CD4-positive, CD25-positive, alpha-beta regulatory T cell (primary cell): Measurements from ENCODE around the gene CCDC68. TPM values are rescaled to one million over a fixed set of nuclear protein-coding genes. Genes with fewer than 3 reads are reported as not detected.
"Not testable (repeated sequence)": the region's sequence is repeated elsewhere in the genome, so short reads cannot be mapped to it uniquely, and the experiment has no call there.

Experiments
- ATAC-seq, 2 donors: fragments of 150-1000 bp; cut with Tn5 transposase; one replicate each; pipeline ENCODE4 v1.10.0; 2021; ENCODE audit warnings: low read depth in 2 of 2, moderate number of reproducible peaks in 2 of 2, moderate library complexity in 1 of 2
- DNase-seq, 3 donors: peaks; one replicate each; pipeline versions ENCODE4 v3.0.0 to v3.0.0-alpha.2; 2012 to 2022; ENCODE audit warnings: mixed read lengths in 1 of 3
- H3K27ac ChIP-seq: one replicate; pipeline ENCODE4 v1.7.0; 2013; ENCODE audit warnings: mild to moderate bottlenecking, low read length; ENCODE audit not compliant: insufficient read depth, poor library complexity, severe bottlenecking
- H3K27me3 ChIP-seq: one replicate; pipeline ENCODE4 v1.7.0; 2013; ENCODE audit warnings: low read length; ENCODE audit not compliant: control insufficient read depth, insufficient read depth
- H3K36me3 ChIP-seq: one replicate; pipeline ENCODE4 v1.7.0; 2013; ENCODE audit warnings: mild to moderate bottlenecking, low read length, moderate library complexity; ENCODE audit not compliant: control insufficient read depth, insufficient read depth
- H3K4me1 ChIP-seq: 2 replicates; pipeline ENCODE4 v1.7.0; 2013; ENCODE audit warnings: mild to moderate bottlenecking, low read length; ENCODE audit not compliant: insufficient read depth, control insufficient read depth, poor library complexity, severe bottlenecking
- H3K4me3 ChIP-seq: one replicate; pipeline ENCODE4 v1.7.0; 2013; ENCODE audit warnings: low read depth, mild to moderate bottlenecking, low read length, moderate library complexity
- H3K9me3 ChIP-seq, 2 experiments: 1 replicate in 1 of 2; 2 replicates in 1 of 2; pipeline ENCODE4 v1.7.0; 2013; ENCODE audit warnings: low read length in 2 of 2, mild to moderate bottlenecking in 1 of 2, moderate library complexity in 1 of 2; ENCODE audit not compliant: control insufficient read depth in 2 of 2
- H3K27ac Mint-ChIP-seq, 3 donors: one replicate each; pipeline ENCODE4 v1.8.0; 2020 to 2022; ENCODE audit warnings: mild to moderate bottlenecking in 3 of 3, mixed read lengths in 3 of 3, moderate library complexity in 2 of 3
- H3K27me3 Mint-ChIP-seq: one replicate; pipeline ENCODE4 v1.8.0; 2022; ENCODE audit warnings: mild to moderate bottlenecking, mixed read lengths
- H3K36me3 Mint-ChIP-seq: one replicate; pipeline ENCODE4 v1.8.0; 2020; ENCODE audit warnings: mixed read lengths
- H3K4me1 Mint-ChIP-seq, 4 donors: one replicate each; pipeline ENCODE4 v1.8.0; 2020 to 2022; ENCODE audit warnings: mixed read lengths in 4 of 4, mild to moderate bottlenecking in 1 of 4
- H3K4me3 Mint-ChIP-seq, 4 donors: one replicate each; pipeline ENCODE4 v1.8.0; 2020 to 2022; ENCODE audit warnings: mild to moderate bottlenecking in 4 of 4, mixed read lengths in 4 of 4, moderate library complexity in 3 of 4
- H3K9me3 Mint-ChIP-seq, 7 donors: one replicate each; pipeline ENCODE4 v1.8.0; 2020 to 2022; ENCODE audit warnings: mixed read lengths in 7 of 7, mild to moderate bottlenecking in 3 of 7, moderate library complexity in 2 of 7
- polyA plus RNA-seq, 4 donors: library from polyadenylated mRNA; unstranded; fragments of 300-500 nt; fragmentation: Illumina TruSeq; gene quantifications; one replicate each; pipeline ENCODE4 v1.2.3, GENCODE V29; 2021
- total RNA-seq: library from RNA; stranded (reverse); gene quantifications from one replicate; pipeline ENCODE4 v1.2.3, GENCODE V29; 2022

CCDC68 gene
- total and polyA plus RNA-seq, 5 donors from 2014 or later, result not detected

DNA sequence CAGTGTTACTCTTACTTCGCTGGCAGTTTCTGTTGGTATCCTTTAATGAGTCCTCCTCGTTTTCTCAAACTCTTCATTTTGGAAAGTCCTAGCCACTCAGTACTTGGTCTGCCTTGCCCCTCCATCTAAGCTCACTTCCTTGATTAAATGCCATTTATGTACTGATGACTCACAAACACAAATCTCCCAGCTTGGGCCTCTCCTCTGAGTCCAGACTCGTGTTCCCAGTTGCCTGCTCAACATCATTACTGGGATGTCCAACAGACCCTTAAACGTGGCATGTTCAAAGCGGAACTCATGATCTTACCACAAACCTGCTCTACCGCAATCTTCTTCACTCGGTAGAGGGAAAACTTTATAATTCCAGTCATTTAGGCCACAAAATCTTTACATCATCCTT, 13.8 kb upstream of the CCDC68 start:
- H3K27me3 ChIP-seq, result no peaks in the 10 kb centered on the region
- Mint-ChIP-seq H3K27me3 (peaks cover 4% of the 10 kb centered on the region), H3K4me3 (peak overlapping the region in 1 of 4 donors; percentile 26), H3K27ac (no peak overlapping the region), H3K36me3 (no peaks in the 10 kb centered on the region), H3K9me3 (no peaks in the 10 kb centered on the region), H3K4me1 (no peaks in the 10 kb centered on the region)
- no peak overlapping the region for H3K27ac ChIP-seq
- no peak overlapping the region for H3K4me3 ChIP-seq
- no peaks in the 10 kb centered on the region for H3K4me1 ChIP-seq
- H3K36me3 ChIP-seq, result no peaks in the 10 kb centered on the region
- no peak for DNase-seq
- H3K9me3 ChIP-seq, result no peaks in the 10 kb centered on the region
- ATAC-seq, result no peak

DNA sequence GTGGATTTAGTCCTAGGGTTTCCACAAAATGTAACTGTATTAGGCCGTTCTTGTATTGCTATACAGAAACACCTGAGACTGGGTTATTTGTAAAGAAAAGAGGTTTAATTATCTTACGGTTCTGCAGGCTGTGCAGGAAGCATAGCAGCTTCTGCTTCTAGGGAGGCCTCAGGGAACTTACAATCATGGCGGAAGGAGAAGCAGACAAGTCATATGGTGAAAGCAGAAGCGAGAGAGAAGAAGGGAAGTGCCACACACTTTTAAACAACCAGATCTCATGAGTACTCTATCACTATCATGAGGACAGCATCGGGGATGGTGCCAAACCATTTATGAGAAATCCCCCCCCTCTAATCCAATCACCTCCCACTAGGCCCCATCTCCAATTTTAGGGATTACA, 9.5 kb upstream of the CCDC68 start:
- Mint-ChIP-seq H3K9me3 (no peaks in the 10 kb centered on the region), H3K27me3 (peaks cover 19% of the 10 kb centered on the region), H3K4me3 (no peak overlapping the region), H3K4me1 (no peaks in the 10 kb centered on the region), H3K36me3 (no peaks in the 10 kb centered on the region), H3K27ac (no peak overlapping the region)
- DNase-seq (no peak), ATAC-seq (no peak)
- Histone ChIP-seq H3K4me3 (no peak overlapping the region), H3K27ac (no peak overlapping the region), H3K9me3 (no peaks in the 10 kb centered on the region), H3K36me3 (no peaks in the 10 kb centered on the region), H3K4me1 (no peaks in the 10 kb centered on the region), H3K27me3 (no peaks in the 10 kb centered on the region)

- not testable (repeated sequence) for H3K4me3 Mint-ChIP-seq, H3K9me3 Mint-ChIP-seq
Observed at GRCh38 chr18:54968237-54968636, 9.0 kb upstream of the CCDC68 start.

DNA sequence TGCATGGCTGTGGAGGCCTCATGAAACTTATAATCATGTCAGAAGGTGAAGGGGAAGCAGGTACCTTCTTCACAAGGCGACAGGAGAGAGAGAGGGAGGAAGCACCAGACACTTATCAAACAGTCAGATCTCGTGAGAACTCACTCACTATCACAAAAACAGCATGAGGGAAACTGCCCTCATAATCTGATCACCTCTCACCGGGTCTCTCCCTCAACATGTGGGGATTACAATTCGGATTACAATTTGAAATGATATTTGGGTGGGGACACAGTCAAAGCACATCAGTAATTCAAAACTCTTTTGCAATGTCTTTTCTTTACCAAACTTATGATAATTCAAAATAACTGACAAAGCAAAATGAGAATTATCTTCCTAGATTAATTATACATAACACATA, 8.5 kb upstream of the CCDC68 start:
- Mint-ChIP-seq H3K4me3 (no peak overlapping the region), H3K4me1 (no peaks in the 10 kb centered on the region), H3K27ac (no peak overlapping the region), H3K9me3 (peaks cover 0 to 4% (median 0%) of the 10 kb centered on the region in 7 donors), H3K27me3 (peaks cover 16% of the 10 kb centered on the region), H3K36me3 (no peaks in the 10 kb centered on the region)
- no peak for DNase-seq
- no peaks in the 10 kb centered on the region for H3K9me3 ChIP-seq
- no peak overlapping the region for H3K4me3 ChIP-seq
- ATAC-seq, result no peak
- H3K4me1 ChIP-seq, result no peaks in the 10 kb centered on the region
- no peaks in the 10 kb centered on the region for H3K27me3 ChIP-seq
- H3K27ac ChIP-seq, result no peak overlapping the region
- no peaks in the 10 kb centered on the region for H3K36me3 ChIP-seq

More at GRCh38 chr18:54968237-54968636, 9.0 kb upstream of the CCDC68 start:
- DNase-seq, H3K4me3 ChIP-seq, H3K4me1 ChIP-seq, H3K36me3 Mint-ChIP-seq, H3K27ac ChIP-seq, H3K27me3 ChIP-seq, ATAC-seq, H3K9me3 ChIP-seq, H3K36me3 ChIP-seq, H3K27ac Mint-ChIP-seq, H3K4me1 Mint-ChIP-seq: not testable (repeated sequence)
- H3K27me3 Mint-ChIP-seq, result peaks cover 16% of the 10 kb centered on the region

DNA sequence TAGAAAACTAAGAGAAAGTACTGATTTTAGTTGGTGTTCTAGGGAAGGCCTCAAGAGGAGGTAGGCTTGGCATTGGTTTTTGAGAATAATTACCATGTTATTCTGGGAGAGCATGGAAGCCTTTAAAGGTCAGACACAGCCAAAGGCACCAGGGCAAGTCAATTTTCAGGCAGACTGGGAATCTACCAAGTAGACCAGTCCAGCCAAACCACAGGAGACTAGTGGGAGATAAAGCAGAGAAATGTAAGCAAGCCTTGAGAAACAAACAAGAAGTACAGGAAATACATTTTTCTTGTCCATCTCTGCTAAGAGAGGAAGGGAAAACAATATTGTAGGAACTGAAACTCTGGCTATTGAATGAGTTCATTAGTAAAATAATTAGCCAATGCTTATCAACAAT, 5.5 kb upstream of the CCDC68 start:
- Mint-ChIP-seq H3K4me1 (no peaks in the 10 kb centered on the region), H3K9me3 (peaks cover 0 to 4% (median 0%) of the 10 kb centered on the region in 7 donors), H3K27me3 (peaks cover 21% of the 10 kb centered on the region), H3K27ac (no peak overlapping the region), H3K36me3 (no peaks in the 10 kb centered on the region), H3K4me3 (no peak overlapping the region)
- no peak overlapping the region for H3K4me3 ChIP-seq
- DNase-seq, result no peak
- H3K27me3 ChIP-seq, result peaks cover 2% of the 10 kb centered on the region
- H3K27ac ChIP-seq, result no peak overlapping the region
- no peaks in the 10 kb centered on the region for H3K4me1 ChIP-seq
- no peak for ATAC-seq
- H3K36me3 ChIP-seq, result no peaks in the 10 kb centered on the region
- H3K9me3 ChIP-seq, result no peaks in the 10 kb centered on the region

DNA sequence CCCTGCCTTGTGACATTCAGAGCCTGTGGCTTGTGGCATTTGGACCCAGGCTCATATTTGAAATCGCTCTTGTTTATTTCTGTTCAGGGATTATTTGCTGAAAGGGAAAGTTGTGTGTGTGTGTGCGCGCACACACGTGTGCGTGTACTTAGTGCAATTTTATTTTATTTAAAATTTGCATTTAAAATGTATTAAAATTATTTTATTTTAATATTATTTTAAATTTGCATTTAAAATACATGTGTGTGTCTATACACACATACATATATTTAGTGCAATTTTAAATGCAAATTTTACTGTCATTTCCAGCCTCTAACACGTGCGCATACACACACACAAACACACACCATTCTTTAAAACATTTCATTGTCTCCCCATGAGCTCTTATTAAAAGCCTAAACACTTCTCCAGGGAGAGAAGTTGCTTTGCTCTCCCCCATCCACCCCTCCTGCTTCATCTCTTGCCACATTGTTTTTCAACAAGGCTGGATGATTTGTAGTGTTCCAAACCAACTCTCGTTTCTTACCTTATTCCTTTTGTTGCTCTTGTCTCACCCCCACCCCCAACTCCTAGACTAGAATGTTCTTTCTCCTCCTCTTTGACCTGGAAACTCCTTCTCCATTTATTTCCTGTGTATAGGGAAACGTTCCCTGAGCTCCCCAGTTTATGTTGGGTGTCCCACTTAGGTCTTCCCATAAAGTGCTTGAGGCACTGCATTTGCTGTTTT, 3.8 kb upstream of the CCDC68 start:
- Histone ChIP-seq H3K4me3 (no peak overlapping the region), H3K36me3 (no peaks in the 10 kb centered on the region), H3K9me3 (no peaks in the 10 kb centered on the region), H3K4me1 (no peaks in the 10 kb centered on the region), H3K27ac (no peak overlapping the region), H3K27me3 (peaks cover 2% of the 10 kb centered on the region)
- ATAC-seq (no peak), DNase-seq (no peak)
- Mint-ChIP-seq H3K27ac (no peak overlapping the region), H3K4me3 (no peak overlapping the region), H3K27me3 (peaks cover 22% of the 10 kb centered on the region), H3K4me1 (no peaks in the 10 kb centered on the region), H3K36me3 (no peaks in the 10 kb centered on the region), H3K9me3 (peaks cover 0 to 4% (median 0%) of the 10 kb centered on the region in 7 donors)

DNA sequence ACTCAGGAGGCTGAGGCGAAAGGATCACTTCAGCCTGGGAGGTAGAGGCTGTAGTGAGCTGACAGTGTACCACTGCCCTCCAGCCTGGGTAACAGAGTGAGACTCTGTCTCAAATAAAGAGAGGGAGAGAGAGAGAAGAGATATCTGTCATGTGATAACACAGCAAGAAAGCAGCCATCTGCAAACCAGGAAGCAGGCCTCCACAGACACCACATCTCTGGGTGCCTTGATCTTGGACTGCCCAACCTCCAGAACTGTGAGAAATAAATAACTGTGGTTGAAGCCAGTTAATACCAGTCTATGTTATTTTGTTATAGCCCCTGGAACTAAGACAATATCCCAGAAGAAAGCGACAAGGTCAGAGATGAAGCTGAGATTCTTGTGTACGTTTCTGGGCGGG, 2.6 kb upstream of the CCDC68 start:
- Mint-ChIP-seq H3K27me3 (peaks cover 22% of the 10 kb centered on the region), H3K9me3 (peaks cover 0 to 4% (median 0%) of the 10 kb centered on the region in 7 donors), H3K4me3 (no peak overlapping the region), H3K4me1 (no peaks in the 10 kb centered on the region), H3K27ac (no peak overlapping the region), H3K36me3 (no peaks in the 10 kb centered on the region)
- H3K4me3 ChIP-seq, result no peak overlapping the region
- H3K27ac ChIP-seq, result no peak overlapping the region
- H3K4me1 ChIP-seq, result no peaks in the 10 kb centered on the region
- no peaks in the 10 kb centered on the region for H3K36me3 ChIP-seq
- ATAC-seq, result no peak
- H3K27me3 ChIP-seq, result peaks cover 2% of the 10 kb centered on the region
- no peak for DNase-seq
- H3K9me3 ChIP-seq, result no peaks in the 10 kb centered on the region

DNA sequence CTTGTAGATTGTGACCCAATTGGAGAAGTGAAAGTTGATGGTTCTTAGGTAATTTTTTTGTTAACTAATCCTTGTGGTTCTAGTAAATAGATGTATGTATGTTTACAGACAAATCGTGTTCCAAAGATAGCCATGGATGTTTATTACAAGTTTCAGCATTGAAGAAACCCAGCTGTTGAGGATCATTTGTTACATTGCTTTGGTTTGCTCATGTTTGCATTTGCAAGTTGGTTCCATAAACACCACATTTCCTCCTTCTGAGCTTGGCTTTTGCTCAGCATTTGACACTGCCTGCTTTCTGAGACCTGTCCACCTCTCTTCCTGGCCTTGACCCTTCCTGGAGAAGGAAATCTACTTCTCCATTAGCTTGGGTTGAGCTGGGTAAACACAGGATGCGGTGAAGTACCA, 1.8 kb upstream of the CCDC68 start:
- H3K4me1 ChIP-seq, result no peaks in the 10 kb centered on the region
- Mint-ChIP-seq H3K36me3 (no peaks in the 10 kb centered on the region), H3K9me3 (peaks cover 0 to 4% (median 0%) of the 10 kb centered on the region in 7 donors), H3K4me3 (no peak overlapping the region), H3K4me1 (no peaks in the 10 kb centered on the region), H3K27me3 (peaks cover 18% of the 10 kb centered on the region), H3K27ac (no peak overlapping the region)
- H3K27ac ChIP-seq, result no peak overlapping the region
- no peak overlapping the region for H3K4me3 ChIP-seq
- ATAC-seq (no peak), DNase-seq (no peak)
- no peaks in the 10 kb centered on the region for H3K9me3 ChIP-seq
- H3K36me3 ChIP-seq, result no peaks in the 10 kb centered on the region
- H3K27me3 ChIP-seq, result peaks cover 2% of the 10 kb centered on the region
